Uterus (tissue), 4 donors: ENCODE data around the gene CDHR1. TPM values are rescaled to one million over a fixed set of nuclear protein-coding genes. Genes with fewer than 3 reads are reported as not detected.
"Not testable (repeated sequence)": the region's sequence is repeated elsewhere in the genome, so short reads cannot be mapped to it uniquely, and the experiment has no call there.

ENCODE experiments used
- DNase-seq, 2 donors: peaks; one replicate each; pipeline ENCODE4 v3.0.0-alpha.2; 2019 to 2020
- H3K27ac ChIP-seq, 2 donors: fragments of 200-600 bp; sonication (generic); 1 replicate in 1 of 2; 2 replicates in 1 of 2; pipeline ENCODE4 v1.5.1; 2016 to 2018
- H3K27me3 ChIP-seq, 2 donors: fragments of 200-600 bp; sonication (generic); one replicate each; pipeline ENCODE4 v1.5.1; 2018 to 2019; ENCODE audit warnings: control low read depth in 1 of 2
- H3K36me3 ChIP-seq, 2 donors: fragments of 200-600 bp; sonication (generic); one replicate each; pipeline ENCODE4 v1.5.1; 2019; ENCODE audit warnings: control low read depth in 1 of 2
- H3K4me1 ChIP-seq, 2 donors: fragments of 200-600 bp; sonication (generic); one replicate each; pipeline ENCODE4 v1.5.1; 2018 to 2019; ENCODE audit warnings: control low read depth in 1 of 2
- H3K4me3 ChIP-seq, 2 donors: fragments of 200-600 bp; sonication (generic); 1 replicate in 1 of 2; 2 replicates in 1 of 2; pipeline ENCODE4 v1.5.1; 2018 to 2019; ENCODE audit warnings: mild to moderate bottlenecking in 1 of 2
- H3K9me3 ChIP-seq, 2 donors: fragments of 200-600 bp; sonication (generic); one replicate each; pipeline ENCODE4 v1.5.1; 2019; ENCODE audit warnings: control low read depth in 1 of 2
- CTCF ChIP-seq, 4 experiments: fragments of 200-600 bp in 2 of 4; fragments of 450-650 bp in 2 of 4; sonication (generic) in 2 of 4; IDR thresholded peaks; one replicate each; pipeline ENCODE4 v1.5.1; 2016 to 2019; ENCODE audit warnings: antibody characterized with exemption in 4 of 4, mild to moderate bottlenecking in 2 of 4, moderate library complexity in 1 of 4
- POLR2A ChIP-seq, 2 donors: fragments of 450-650 bp; IDR thresholded peaks; one replicate each; pipeline ENCODE4 v1.6.1; 2016; ENCODE audit warnings: antibody characterized with exemption in 2 of 2, mild to moderate bottlenecking in 1 of 2, moderate library complexity in 1 of 2
- intact Hi-C: fragments of 100-400 bp; cut with DNase I; formaldehyde crosslinking; loops from one replicate; pipeline ENCODE4 v1.15.1; 2023; ENCODE audit warnings: low total_unique reads
- total RNA-seq, 4 donors: library from RNA; depleted of rRNA in 3 of 4; stranded (reverse); fragments of >200 nt in 3 of 4; gene quantifications; one replicate each; pipeline versions ENCODE4 v1.1.0 to v1.2.4, GENCODE V29; 2014 to 2023
- donor health status: DM: yes; HTN: yes; CAD: no.

Gene CDHR1
- total RNA-seq, 4 donors from 2014 or later = under 0.01 to 1.5 (median 1.0) TPM; not detected in 1

GRCh38 chr10:84171700-84172466, 22.5 kb upstream of the CDHR1 start:
- DNase-seq, intact Hi-C loops, H3K27ac ChIP-seq: not testable (repeated sequence)

GRCh38 chr10:84172467-84173356, 21.6 kb upstream of the CDHR1 start:
- Histone ChIP-seq H3K27ac (no peak overlapping the region), H3K4me1 (no peaks in the 10 kb centered on the region), H3K27me3 (no peaks in the 10 kb centered on the region), H3K4me3 (no peak overlapping the region), H3K36me3 (no peaks in the 10 kb centered on the region), H3K9me3 (no peaks in the 10 kb centered on the region)
- no peak for DNase-seq
- intact Hi-C loops = no loop called here
- TF ChIP-seq POLR2A (IDR thresholded peaks at IDR 0.05) (no peak), CTCF (IDR thresholded peaks at IDR 0.05) (no peak)

More at GRCh38 chr10:84171700-84172466, 22.5 kb upstream of the CDHR1 start:
- not testable (repeated sequence) for H3K4me1 ChIP-seq, H3K27me3 ChIP-seq, H3K36me3 ChIP-seq, H3K4me3 ChIP-seq, H3K9me3 ChIP-seq

GRCh38 chr10:84173501-84173929, 20.8 kb upstream of the CDHR1 start, which contains the start of gene GPR15LG:
TSS of gene GPR15LG (plus strand) at chr10:84173801. CDS start at chr10:84173852, 51 bp downstream.
- H3K36me3 ChIP-seq = no peaks in the 10 kb centered on the region
- no peaks in the 10 kb centered on the region for H3K4me1 ChIP-seq
- no peaks in the 10 kb centered on the region for H3K9me3 ChIP-seq
- no peak within 1 kb of the TSS for H3K4me3 ChIP-seq
- no peaks in the 10 kb centered on the region for H3K27me3 ChIP-seq
- intact Hi-C loops = no loop called here
- TF ChIP-seq POLR2A (IDR thresholded peaks at IDR 0.05) (no peak), CTCF (IDR thresholded peaks at IDR 0.05) (no peak)
- DNase-seq = no peak
- no peak within 1 kb of the TSS for H3K27ac ChIP-seq

- no peaks in the 10 kb centered on the region for H3K4me1 ChIP-seq
- DNase-seq = no peak
- no peaks in the 10 kb centered on the region for H3K9me3 ChIP-seq
- TF ChIP-seq CTCF (IDR thresholded peaks at IDR 0.05) (no peak), POLR2A (IDR thresholded peaks at IDR 0.05) (no peak)
- no peak overlapping the region for H3K4me3 ChIP-seq
- H3K27me3 ChIP-seq = no peaks in the 10 kb centered on the region
- intact Hi-C loops = no loop called here
- H3K27ac ChIP-seq = no peak overlapping the region
- no peaks in the 10 kb centered on the region for H3K36me3 ChIP-seq
Measured at GRCh38 chr10:84175436-84175835, 18.9 kb upstream of the CDHR1 start.

- no peak overlapping the region for H3K4me3 ChIP-seq
- no peaks in the 10 kb centered on the region for H3K9me3 ChIP-seq
- intact Hi-C loops = no loop called here
- TF ChIP-seq CTCF (IDR thresholded peaks at IDR 0.05) (no peak), POLR2A (IDR thresholded peaks at IDR 0.05) (no peak)
- no peaks in the 10 kb centered on the region for H3K36me3 ChIP-seq
- H3K4me1 ChIP-seq = no peaks in the 10 kb centered on the region
- no peaks in the 10 kb centered on the region for H3K27me3 ChIP-seq
- DNase-seq = no peak
- H3K27ac ChIP-seq = no peak overlapping the region
Measured at GRCh38 chr10:84176351-84176750, 18.0 kb upstream of the CDHR1 start.
